Measurements from ENCODE around the gene TOR2A. TPM values are rescaled to one million over a fixed set of nuclear protein-coding genes. Genes with fewer than 3 reads are reported as not detected.

The TOR2A gene
- total and polyA plus RNA-seq, 9 of the 15 experiments (the other 6 are each of a cell fraction or from before 2014, with no cell fraction given), result 0.80 to 25.9 (median 11.1) TPM

DNA sequence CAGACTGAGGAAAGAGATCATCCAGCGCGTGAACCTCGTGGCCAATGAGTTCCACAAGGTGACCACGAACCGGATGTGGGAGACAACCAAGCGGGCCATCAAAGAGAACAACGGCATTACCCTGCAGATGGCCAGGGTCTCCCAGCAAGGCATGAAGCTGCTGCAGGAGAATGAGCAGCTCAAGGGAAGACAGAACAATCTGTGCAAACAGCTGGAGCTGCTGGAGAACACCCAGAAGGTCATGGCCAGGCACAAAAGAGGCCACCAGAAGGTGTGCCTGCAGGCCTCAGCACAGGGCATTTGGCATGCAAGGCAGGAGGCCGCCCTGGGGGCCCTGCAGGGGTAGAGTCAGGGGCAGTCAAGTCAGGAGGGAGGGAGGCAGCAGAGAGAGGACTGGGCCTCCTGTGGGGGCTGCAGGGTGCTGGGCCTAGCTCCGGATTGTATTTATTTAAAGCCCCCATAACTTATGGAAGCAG is 23.8 kb downstream of the TOR2A start:
- TF ChIP-seq HCFC1 (IDR thresholded peaks at IDR 0.05; ENCODE audit: low read depth, low read length), result no peak
- TF ChIP-seq, protein P1, sequence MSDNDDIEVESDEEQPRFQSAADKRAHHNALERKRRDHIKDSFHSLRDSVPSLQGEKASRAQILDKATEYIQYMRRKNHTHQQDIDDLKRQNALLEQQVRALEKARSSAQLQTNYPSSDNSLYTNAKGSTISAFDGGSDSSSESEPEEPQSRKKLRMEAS (CRISPR knock-in tag; IDR thresholded peaks at IDR 0.05), result peak; percentile 24; the same call in 1 of the 2 replicates
- TF ChIP-seq, protein P2, sequence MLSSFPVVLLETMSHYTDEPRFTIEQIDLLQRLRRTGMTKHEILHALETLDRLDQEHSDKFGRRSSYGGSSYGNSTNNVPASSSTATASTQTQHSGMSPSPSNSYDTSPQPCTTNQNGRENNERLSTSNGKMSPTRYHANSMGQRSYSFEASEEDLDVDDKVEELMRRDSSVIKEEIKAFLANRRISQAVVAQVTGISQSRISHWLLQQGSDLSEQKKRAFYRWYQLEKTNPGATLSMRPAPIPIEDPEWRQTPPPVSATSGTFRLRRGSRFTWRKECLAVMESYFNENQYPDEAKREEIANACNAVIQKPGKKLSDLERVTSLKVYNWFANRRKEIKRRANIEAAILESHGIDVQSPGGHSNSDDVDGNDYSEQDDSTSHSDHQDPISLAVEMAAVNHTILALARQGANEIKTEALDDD (IDR thresholded peaks at IDR 0.05), result no peak
- CTCF ChIA-PET (ENCODE audit: low intra/inter-chr PET ratio), result no interaction called here
- no peaks in the 10 kb centered on the region for H3K36me3 ChIP-seq (ENCODE audit: control insufficient read depth, insufficient read depth, low read length)
- H3K4me1 ChIP-seq (replicated peaks in 1 of 2; ENCODE audit: control insufficient read depth in 2 of 2, insufficient read depth in 2 of 2, low read length in 2 of 2), result peaks cover 4 to 60% of the 10 kb centered on the region in 2 experiments; a peak in 4 of 5 replicates
- H3K4me2 ChIP-seq (ENCODE audit: insufficient read depth, low read length), result no peak overlapping the region
- H3K9me1 ChIP-seq (ENCODE audit: control insufficient read depth, insufficient read depth, low read length), result peaks cover 3% of the 10 kb centered on the region
- POLR2A ChIA-PET, result interaction anchor here (0.5 to 1.5 kb wide), 3 partner anchors 8 to 171 kb away, joined by 3 to 6 read pairs (median 3); no protein-coding TSS in a partner anchor
- H3K79me2 ChIP-seq (ENCODE audit: control insufficient read depth, insufficient read depth, low read length), result 0 out of 3 replicates have a peak, but pooled peaks cover 3% of the 10 kb centered on the region
- H3K27me3 ChIP-seq (ENCODE audit: control insufficient read depth in 2 of 2, insufficient read depth in 2 of 2, low read length in 2 of 2), result no peaks in the 10 kb centered on the region
- H4K20me1 ChIP-seq (replicated peaks; ENCODE audit: control insufficient read depth, insufficient read depth, low read length), result peaks cover 3% of the 10 kb centered on the region; the same call in 1 of the 2 replicates
- in situ Hi-C loops (cut with MboI), result no loop called here
- no peak overlapping the region for H2AFZ ChIP-seq (ENCODE audit: low read depth, low read length)
- no peak for ATAC-seq
- no peak overlapping the region for H3K27ac ChIP-seq (ENCODE audit: extremely low read depth, low read depth, low read length)
- FAIRE-seq, result no peak
- 0 out of 2 replicates have a peak, but pooled peaks cover 4% of the 10 kb centered on the region for H3K9me3 ChIP-seq (replicated peaks; ENCODE audit: control insufficient read depth, insufficient read depth, low read depth, low read length)
- no TSS peak for BruUV-seq (replicated peaks)
- 47% methylated on average over 6 of the region's 9 CpGs for WGBS (ENCODE audit: insufficient coverage, low coverage, missing lambda C conversion rate)
- no peak overlapping the region for H3K4me3 ChIP-seq
- intact Hi-C loops (cut with micrococcal nuclease), result no loop called here
- no peak for DNase-seq (ENCODE audit: extremely low read depth in 1 of 4, low spot score in 3 of 4)
- no peak overlapping the region for H3K9ac ChIP-seq (ENCODE audit: insufficient read depth in 1 of 2, low read depth in 2 of 2, low read length in 2 of 2)
